Colonic mucosa (tissue), 4 donors: ENCODE data around the gene SCGB1A1. TPM values are rescaled to one million over a fixed set of nuclear protein-coding genes. Genes with fewer than 3 reads are reported as not detected.

ENCODE experiments used
- DNase-seq: peaks from one replicate; pipeline ENCODE4 v3.0.0-alpha.2; 2020
- H3K27ac ChIP-seq: fragments of 200-600 bp; one replicate; pipeline ENCODE4 v1.8.0; 2021
- H3K27me3 ChIP-seq: fragments of 200-600 bp; one replicate; pipeline ENCODE4 v1.8.0; 2021
- H3K36me3 ChIP-seq: fragments of 200-600 bp; one replicate; pipeline ENCODE4 v1.8.0; 2021
- H3K4me1 ChIP-seq: fragments of 200-600 bp; one replicate; pipeline ENCODE4 v1.8.0; 2021; ENCODE audit warnings: mild to moderate bottlenecking
- H3K4me3 ChIP-seq: fragments of 200-600 bp; one replicate; pipeline ENCODE4 v1.8.0; 2021
- H3K9ac ChIP-seq, 2 donors: one replicate each; pipeline ENCODE4 v1.7.0; 2013; ENCODE audit warnings: control low read depth in 2 of 2, low read depth in 2 of 2, low read length in 2 of 2
- H3K9me3 ChIP-seq: fragments of 200-600 bp; one replicate; pipeline ENCODE4 v1.8.0; 2021
- CTCF ChIP-seq: fragments of 200-600 bp; IDR thresholded peaks from one replicate; pipeline ENCODE4 v1.8.0; 2022; ENCODE audit warnings: antibody characterized with exemption, mild to moderate bottlenecking
- intact Hi-C: fragments of 100-400 bp; cut with DNase I; formaldehyde crosslinking; loops from one replicate; pipeline ENCODE4 v1.14.1; 2022
- total RNA-seq, 2 donors: library from RNA; stranded (reverse); fragmentation: NEBNext Ultra II Directional in 1 of 2; extraction: Animal tissue kit (Norgen Biotek cat#: 25700) in 1 of 2; gene quantifications; one replicate each; pipeline ENCODE4 v1.2.1, GENCODE V29; 2021
- donor health status: healthy.
- donor health status: DM: no; HTN: no; CAD: no.
- donor health status: DM: no; HTN: no; CAD: no.

SCGB1A1 gene
- total RNA-seq, 2 donors from 2014 or later: 2.3 TPM; not detected in 1

GRCh38 chr11:62457478-62457877 is 38.6 kb downstream of the SCGB1A1 start:
- intact Hi-C loops: no loop called here
- no peaks in the 10 kb centered on the region for H3K27me3 ChIP-seq
- no peaks in the 10 kb centered on the region for H3K9me3 ChIP-seq
- H3K36me3 ChIP-seq: no peaks in the 10 kb centered on the region
- no peak overlapping the region for H3K9ac ChIP-seq
- TF ChIP-seq CTCF: no peak
- H3K4me3 ChIP-seq: no peak overlapping the region
- DNase-seq: no peak
- peaks cover 3% of the 10 kb centered on the region for H3K4me1 ChIP-seq
- no peak overlapping the region for H3K27ac ChIP-seq

GRCh38 chr11:62458212-62459002 is 39.6 kb downstream of the SCGB1A1 start:
- H3K9me3 ChIP-seq: no peaks in the 10 kb centered on the region
- no peaks in the 10 kb centered on the region for H3K36me3 ChIP-seq
- H3K4me3 ChIP-seq: no peak overlapping the region
- H3K27ac ChIP-seq: peak overlapping the region; percentile 45
- DNase-seq: no peak
- peak overlapping the region in 1 of 2 donors; percentile 44 for H3K9ac ChIP-seq
- no peaks in the 10 kb centered on the region for H3K27me3 ChIP-seq
- intact Hi-C loops: no loop called here
- TF ChIP-seq CTCF: no peak
- peaks cover 3% of the 10 kb centered on the region for H3K4me1 ChIP-seq

GRCh38 chr11:62459080-62459479 is 40.2 kb downstream of the SCGB1A1 start:
- peak overlapping the region in 1 of 2 donors; percentile 16 for H3K9ac ChIP-seq
- H3K36me3 ChIP-seq: no peaks in the 10 kb centered on the region
- no peak for TF ChIP-seq CTCF
- H3K27me3 ChIP-seq: no peaks in the 10 kb centered on the region
- no peak for DNase-seq
- peak overlapping the region; percentile 45 for H3K27ac ChIP-seq
- no peak overlapping the region for H3K4me3 ChIP-seq
- peaks cover 3% of the 10 kb centered on the region for H3K4me1 ChIP-seq
- intact Hi-C loops: no loop called here
- H3K9me3 ChIP-seq: no peaks in the 10 kb centered on the region

- Histone ChIP-seq H3K4me3 (no peak overlapping the region), H3K27ac (peak overlapping the region; percentile 40), H3K4me1 (peaks cover 3% of the 10 kb centered on the region), H3K27me3 (no peaks in the 10 kb centered on the region), H3K9me3 (no peaks in the 10 kb centered on the region), H3K9ac (no peak overlapping the region), H3K36me3 (no peaks in the 10 kb centered on the region)
- TF ChIP-seq CTCF: no peak
- DNase-seq: no peak
- intact Hi-C loops: no loop called here
Observed at GRCh38 chr11:62461740-62462507, 43.1 kb downstream of the SCGB1A1 start.

- peaks cover 3% of the 10 kb centered on the region for H3K4me1 ChIP-seq
Observed at GRCh38 chr11:62462508-62462892, 43.7 kb downstream of the SCGB1A1 start.

More at GRCh38 chr11:62462508-62462892, 43.7 kb downstream of the SCGB1A1 start:
- intact Hi-C loops: no loop called here
- Histone ChIP-seq H3K9me3 (no peaks in the 10 kb centered on the region), H3K36me3 (no peaks in the 10 kb centered on the region), H3K9ac (no peak overlapping the region), H3K27ac (peak overlapping the region; percentile 40), H3K27me3 (no peaks in the 10 kb centered on the region), H3K4me3 (no peak overlapping the region)
- no peak for TF ChIP-seq CTCF
- no peak for DNase-seq
